IPS-18a (cell line): ENCODE measurements around the gene RTEL1.

ENCODE experiments used
- H3K27ac ChIP-seq: one replicate; pipeline ENCODE4 v1.5.1; 2013; ENCODE audit warnings: low read length
- H3K27me3 ChIP-seq: one replicate; pipeline ENCODE4 v1.6.1; 2013; ENCODE audit warnings: mild to moderate bottlenecking, low read length; ENCODE audit not compliant: control insufficient read depth, insufficient read depth
- H3K36me3 ChIP-seq: one replicate; pipeline ENCODE4 v1.6.1; 2013; ENCODE audit warnings: low read depth, low read length; ENCODE audit not compliant: control insufficient read depth
- H3K4me1 ChIP-seq: one replicate; pipeline ENCODE4 v1.6.1; 2013; ENCODE audit warnings: low read depth, low read length; ENCODE audit not compliant: control insufficient read depth
- H3K4me3 ChIP-seq: one replicate; pipeline ENCODE4 v1.5.1; 2013; ENCODE audit warnings: low read length
- H3K9ac ChIP-seq: one replicate; pipeline ENCODE4 v1.6.1; 2013; ENCODE audit warnings: mild to moderate bottlenecking, low read length, moderate library complexity
- H3K9me3 ChIP-seq: one replicate; pipeline ENCODE4 v1.6.1; 2013; ENCODE audit warnings: low read depth, low read length; ENCODE audit not compliant: control insufficient read depth

The RTEL1 gene

DNA sequence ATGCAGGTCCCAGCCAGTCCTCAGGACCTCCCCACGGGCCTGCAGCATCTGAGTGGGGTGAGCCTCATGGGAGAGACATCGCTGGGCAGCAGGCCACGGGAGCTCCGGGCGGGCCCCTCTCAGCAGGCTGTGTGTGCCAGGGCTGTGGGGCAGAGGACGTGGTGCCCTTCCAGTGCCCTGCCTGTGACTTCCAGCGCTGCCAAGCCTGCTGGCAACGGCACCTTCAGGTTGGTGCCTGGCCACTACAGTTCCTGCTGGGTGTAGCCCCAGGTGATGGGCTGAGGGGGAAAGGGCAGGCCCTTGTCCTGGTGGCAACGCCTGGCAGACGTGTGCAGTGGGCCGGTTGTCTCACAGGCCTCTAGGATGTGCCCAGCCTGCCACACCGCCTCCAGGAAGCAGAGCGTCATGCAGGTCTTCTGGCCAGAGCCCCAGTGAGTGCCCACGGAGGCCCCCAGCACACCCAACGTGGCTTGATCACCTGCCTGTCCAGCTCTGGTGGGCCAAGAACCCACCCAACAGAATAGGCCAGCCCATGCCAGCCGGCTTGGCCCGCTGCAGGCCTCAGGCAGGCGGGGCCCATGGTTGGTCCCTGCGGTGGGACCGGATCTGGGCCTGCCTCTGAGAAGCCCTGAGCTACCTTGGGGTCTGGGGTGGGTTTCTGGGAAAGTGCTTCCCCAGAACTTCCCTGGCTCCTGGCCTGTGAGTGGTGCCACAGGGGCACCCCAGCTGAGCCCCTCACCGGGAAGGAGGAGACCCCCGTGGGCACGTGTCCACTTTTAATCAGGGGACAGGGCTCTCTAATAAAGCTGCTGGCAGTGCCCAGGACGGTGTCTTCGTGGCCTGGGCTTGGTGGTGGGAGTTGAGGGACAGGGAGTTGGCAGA, 37.6 kb downstream of the RTEL1 start:
- Histone ChIP-seq H3K36me3 (no peaks in the 10 kb centered on the region), H3K4me3 (no peak overlapping the region), H3K27ac (no peak overlapping the region), H3K27me3 (no peaks in the 10 kb centered on the region), H3K4me1 (no peaks in the 10 kb centered on the region), H3K9me3 (no peaks in the 10 kb centered on the region), H3K9ac (no peak overlapping the region)

GRCh38 chr20:63696306-63696627, 38.2 kb downstream of the RTEL1 start:
- H3K27ac ChIP-seq: no peak overlapping the region

GRCh38 chr20:63696628-63697356, 38.7 kb downstream of the RTEL1 start, which contains the start of gene TNFRSF6B:
Gene TNFRSF6B, plus strand, starts transcription at chr20:63696652. Its CDS starts 116 bp downstream, at chr20:63696768.
- Histone ChIP-seq H3K9me3 (no peaks in the 10 kb centered on the region), H3K4me3 (peak within 1 kb of the TSS; percentile 45), H3K4me1 (no peaks in the 10 kb centered on the region), H3K27me3 (no peaks in the 10 kb centered on the region), H3K9ac (no peak within 1 kb of the TSS), H3K36me3 (no peaks in the 10 kb centered on the region), H3K27ac (no peak within 1 kb of the TSS)

More at GRCh38 chr20:63696306-63696627, 38.2 kb downstream of the RTEL1 start:
- H3K4me1 ChIP-seq: no peaks in the 10 kb centered on the region
- no peak overlapping the region for H3K9ac ChIP-seq
- H3K27me3 ChIP-seq: no peaks in the 10 kb centered on the region
- no peaks in the 10 kb centered on the region for H3K9me3 ChIP-seq
- no peaks in the 10 kb centered on the region for H3K36me3 ChIP-seq
- peak overlapping the region; percentile 45 for H3K4me3 ChIP-seq

DNA sequence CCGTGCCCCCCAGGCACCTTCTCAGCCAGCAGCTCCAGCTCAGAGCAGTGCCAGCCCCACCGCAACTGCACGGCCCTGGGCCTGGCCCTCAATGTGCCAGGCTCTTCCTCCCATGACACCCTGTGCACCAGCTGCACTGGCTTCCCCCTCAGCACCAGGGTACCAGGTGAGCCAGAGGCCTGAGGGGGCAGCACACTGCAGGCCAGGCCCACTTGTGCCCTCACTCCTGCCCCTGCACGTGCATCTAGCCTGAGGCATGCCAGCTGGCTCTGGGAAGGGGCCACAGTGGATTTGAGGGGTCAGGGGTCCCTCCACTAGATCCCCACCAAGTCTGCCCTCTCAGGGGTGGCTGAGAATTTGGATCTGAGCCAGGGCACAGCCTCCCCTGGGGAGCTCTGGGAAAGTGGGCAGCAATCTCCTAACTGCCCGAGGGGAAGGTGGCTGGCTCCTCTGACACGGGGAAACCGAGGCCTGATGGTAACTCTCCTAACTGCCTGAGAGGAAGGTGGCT, 39.3 kb downstream of the RTEL1 start:
- Histone ChIP-seq H3K9ac (no peak overlapping the region), H3K27me3 (no peaks in the 10 kb centered on the region), H3K36me3 (no peaks in the 10 kb centered on the region), H3K4me3 (no peak overlapping the region), H3K27ac (no peak overlapping the region), H3K9me3 (no peaks in the 10 kb centered on the region), H3K4me1 (no peaks in the 10 kb centered on the region)

DNA sequence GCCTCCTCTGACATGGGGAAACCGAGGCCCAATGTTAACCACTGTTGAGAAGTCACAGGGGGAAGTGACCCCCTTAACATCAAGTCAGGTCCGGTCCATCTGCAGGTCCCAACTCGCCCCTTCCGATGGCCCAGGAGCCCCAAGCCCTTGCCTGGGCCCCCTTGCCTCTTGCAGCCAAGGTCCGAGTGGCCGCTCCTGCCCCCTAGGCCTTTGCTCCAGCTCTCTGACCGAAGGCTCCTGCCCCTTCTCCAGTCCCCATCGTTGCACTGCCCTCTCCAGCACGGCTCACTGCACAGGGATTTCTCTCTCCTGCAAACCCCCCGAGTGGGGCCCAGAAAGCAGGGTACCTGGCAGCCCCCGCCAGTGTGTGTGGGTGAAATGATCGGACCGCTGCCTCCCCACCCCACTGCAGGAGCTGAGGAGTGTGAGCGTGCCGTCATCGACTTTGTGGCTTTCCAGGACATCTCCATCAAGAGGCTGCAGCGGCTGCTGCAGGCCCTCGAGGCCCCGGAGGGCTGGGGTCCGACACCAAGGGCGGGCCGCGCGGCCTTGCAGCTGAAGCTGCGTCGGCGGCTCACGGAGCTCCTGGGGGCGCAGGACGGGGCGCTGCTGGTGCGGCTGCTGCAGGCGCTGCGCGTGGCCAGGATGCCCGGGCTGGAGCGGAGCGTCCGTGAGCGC, 39.9 kb downstream of the RTEL1 start:
- H3K4me1 ChIP-seq: no peaks in the 10 kb centered on the region
- H3K27me3 ChIP-seq: no peaks in the 10 kb centered on the region
- H3K9ac ChIP-seq: no peak overlapping the region
- no peaks in the 10 kb centered on the region for H3K36me3 ChIP-seq
- H3K27ac ChIP-seq: no peak overlapping the region
- no peaks in the 10 kb centered on the region for H3K9me3 ChIP-seq
- H3K4me3 ChIP-seq: no peak overlapping the region

- H3K4me3 ChIP-seq: no peak overlapping the region
- no peaks in the 10 kb centered on the region for H3K4me1 ChIP-seq
- H3K27me3 ChIP-seq: no peaks in the 10 kb centered on the region
- H3K27ac ChIP-seq: no peak overlapping the region
- no peak overlapping the region for H3K9ac ChIP-seq
- H3K9me3 ChIP-seq: no peaks in the 10 kb centered on the region
- H3K36me3 ChIP-seq: no peaks in the 10 kb centered on the region
Observed at GRCh38 chr20:63698739-63699465, 40.8 kb downstream of the RTEL1 start.

DNA sequence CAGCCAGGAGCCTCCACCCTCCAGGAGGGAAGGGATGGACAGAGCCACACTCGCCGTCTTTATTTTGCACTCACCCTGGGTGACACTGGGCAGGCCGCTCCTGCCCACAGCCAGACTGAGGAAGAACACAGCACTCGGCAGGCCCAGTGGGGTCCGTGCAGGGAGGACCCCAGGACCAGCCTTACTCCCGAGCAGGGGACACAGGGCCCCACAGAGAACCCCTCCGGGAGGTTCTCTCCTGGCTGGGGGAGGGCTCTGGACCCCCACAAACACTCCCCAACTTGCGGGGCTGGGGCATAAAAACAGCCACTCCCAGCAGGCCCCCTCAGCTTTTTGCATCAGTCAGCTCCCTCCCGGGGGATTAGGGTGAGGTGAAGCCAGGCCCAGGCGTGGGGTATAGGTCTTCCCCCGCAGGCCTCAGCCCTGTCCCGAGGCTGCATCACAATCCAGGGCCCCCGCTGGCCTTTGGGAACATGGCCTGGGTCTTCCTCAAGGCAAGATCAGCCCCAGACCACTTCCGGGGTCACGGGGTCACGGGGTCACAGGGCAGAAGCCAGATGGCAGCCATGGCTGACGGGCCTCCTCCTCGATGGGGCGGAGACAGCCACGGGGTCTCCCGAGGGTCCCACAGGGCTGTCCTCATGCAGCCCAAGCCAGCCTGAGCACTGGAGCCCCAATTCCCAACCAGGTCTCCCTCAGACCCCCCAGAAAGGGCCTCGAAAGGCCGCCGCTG, 41.5 kb downstream of the RTEL1 start:
- Histone ChIP-seq H3K27me3 (no peaks in the 10 kb centered on the region), H3K4me1 (no peaks in the 10 kb centered on the region), H3K9me3 (no peaks in the 10 kb centered on the region), H3K9ac (no peak overlapping the region), H3K27ac (no peak overlapping the region), H3K36me3 (peaks cover 5% of the 10 kb centered on the region), H3K4me3 (no peak overlapping the region)

- Histone ChIP-seq H3K27me3 (no peaks in the 10 kb centered on the region), H3K4me3 (no peak overlapping the region), H3K9ac (no peak overlapping the region), H3K4me1 (no peaks in the 10 kb centered on the region), H3K36me3 (peaks cover 12% of the 10 kb centered on the region), H3K27ac (no peak overlapping the region), H3K9me3 (no peaks in the 10 kb centered on the region)
Observed at GRCh38 chr20:63700199-63701050, 42.3 kb downstream of the RTEL1 start.

GRCh38 chr20:63701051-63701328, 42.9 kb downstream of the RTEL1 start:
- Histone ChIP-seq H3K9ac (no peak overlapping the region), H3K4me3 (no peak overlapping the region), H3K27me3 (no peaks in the 10 kb centered on the region), H3K36me3 (peaks cover 17% of the 10 kb centered on the region), H3K9me3 (no peaks in the 10 kb centered on the region), H3K4me1 (no peaks in the 10 kb centered on the region), H3K27ac (no peak overlapping the region)

DNA sequence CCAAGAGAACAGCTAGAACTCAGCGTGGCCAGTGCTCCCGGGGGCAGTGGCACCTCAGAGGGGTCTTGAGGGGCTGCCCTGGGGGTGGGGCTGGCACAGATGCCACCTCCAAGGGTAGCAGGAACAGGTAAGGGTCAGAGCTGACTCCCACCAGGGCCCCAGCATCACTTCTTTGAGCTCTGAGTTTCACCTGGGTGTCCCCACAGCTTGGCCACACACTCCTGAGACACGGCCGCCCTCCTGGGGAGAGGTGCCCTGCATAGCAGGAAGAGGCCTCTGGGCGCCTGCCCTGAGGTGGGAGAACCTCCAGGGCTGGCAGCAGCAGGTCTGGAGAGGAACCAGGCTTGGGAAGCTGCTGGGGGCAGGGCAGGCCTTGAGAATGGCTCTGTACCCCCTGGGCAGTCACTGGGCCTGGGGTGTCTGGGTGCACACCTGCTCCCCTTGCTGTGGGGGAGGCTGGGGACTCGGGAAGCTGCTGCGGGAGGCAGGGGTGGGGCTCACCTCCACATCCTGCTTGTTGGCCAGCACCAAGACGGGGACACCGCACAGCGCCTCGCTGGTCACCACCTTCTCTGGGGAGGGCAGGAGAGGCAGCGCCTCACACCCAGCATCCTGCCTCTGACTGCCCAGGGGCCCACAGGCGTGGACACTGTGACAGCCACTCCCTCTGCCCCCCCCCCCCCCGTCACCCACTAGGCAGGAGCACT, 43.4 kb downstream of the RTEL1 start:
- H3K9me3 ChIP-seq: no peaks in the 10 kb centered on the region
- peaks cover 1% of the 10 kb centered on the region for H3K4me1 ChIP-seq
- H3K27ac ChIP-seq: no peak overlapping the region
- H3K36me3 ChIP-seq: peaks cover 22% of the 10 kb centered on the region
- no peaks in the 10 kb centered on the region for H3K27me3 ChIP-seq
- no peak overlapping the region for H3K4me3 ChIP-seq
- H3K9ac ChIP-seq: no peak overlapping the region
